BLaER1 treated with 17β-estradiol and CSF1 and Interleukin-3, amounts not matched to agents 10 nM and 100 nM (cell line): ENCODE data around the gene FAXC.

Experiments used
- H3K27ac ChIP-seq, 11 experiments: shearing (Covaris generic); formaldehyde crosslinking; 2 replicates each; pipeline ENCODE4 v1.8.1; 2022
- H3K27me3 ChIP-seq, 11 experiments: shearing (Covaris generic); formaldehyde crosslinking; 2 replicates each; pipeline ENCODE4 v1.8.1; 2022
- H3K36me3 ChIP-seq, 11 experiments: shearing (Covaris generic); formaldehyde crosslinking; 2 replicates each; pipeline ENCODE4 v1.8.1; 2022
- H3K4me1 ChIP-seq, 10 experiments: shearing (Covaris generic); formaldehyde crosslinking; 2 replicates each; pipeline ENCODE4 v1.8.1; 2022
- H3K4me2 ChIP-seq, 11 experiments: shearing (Covaris generic); formaldehyde crosslinking; 2 replicates each; pipeline ENCODE4 v1.8.1; 2022
- H3K4me3 ChIP-seq, 10 experiments: shearing (Covaris generic); formaldehyde crosslinking; 2 replicates each; pipeline ENCODE4 v1.8.1; 2022
- H3K9ac ChIP-seq, 11 experiments: shearing (Covaris generic); formaldehyde crosslinking; 2 replicates each; pipeline ENCODE4 v1.8.1; 2022
- H3K9me3 ChIP-seq, 11 experiments: shearing (Covaris generic); formaldehyde crosslinking; replicated peaks in 1 of 11; 2 replicates each; pipeline ENCODE4 v1.8.1; 2022
- H4K20me1 ChIP-seq, 11 experiments: shearing (Covaris generic); formaldehyde crosslinking; 2 replicates each; pipeline ENCODE4 v1.8.1; 2022
- Cebpa-rat ChIP-seq, 11 experiments: shearing (Covaris generic); IDR thresholded peaks; 2 replicates each; pipeline ENCODE4 v1.8.1; 2022

The FAXC gene

GRCh38 chr6:99330159-99330558 is 19.3 kb downstream of the FAXC start:
- Histone ChIP-seq H4K20me1 (no peaks in the 10 kb centered on the region), H3K4me3 (no peak overlapping the region), H3K4me2 (no peak overlapping the region), H3K36me3 (no peaks in the 10 kb centered on the region), H3K27ac (no peak overlapping the region), H3K4me1 (no peaks in the 10 kb centered on the region), H3K9me3 (no peaks in the 10 kb centered on the region), H3K9ac (no peak overlapping the region), H3K27me3 (no peaks in the 10 kb centered on the region)
- TF ChIP-seq Cebpa-rat (IDR thresholded peaks at IDR 0.05), result no peak

GRCh38 chr6:99324996-99325395 is 24.5 kb downstream of the FAXC start:
- Histone ChIP-seq H3K27me3 (no peaks in the 10 kb centered on the region), H3K9ac (no peak overlapping the region), H3K4me3 (no peak overlapping the region), H3K36me3 (no peaks in the 10 kb centered on the region), H3K9me3 (no peaks in the 10 kb centered on the region), H3K27ac (no peak overlapping the region), H3K4me1 (no peaks in the 10 kb centered on the region), H3K4me2 (no peak overlapping the region), H4K20me1 (no peaks in the 10 kb centered on the region)
- no peak for TF ChIP-seq Cebpa-rat (IDR thresholded peaks at IDR 0.05)

DNA sequence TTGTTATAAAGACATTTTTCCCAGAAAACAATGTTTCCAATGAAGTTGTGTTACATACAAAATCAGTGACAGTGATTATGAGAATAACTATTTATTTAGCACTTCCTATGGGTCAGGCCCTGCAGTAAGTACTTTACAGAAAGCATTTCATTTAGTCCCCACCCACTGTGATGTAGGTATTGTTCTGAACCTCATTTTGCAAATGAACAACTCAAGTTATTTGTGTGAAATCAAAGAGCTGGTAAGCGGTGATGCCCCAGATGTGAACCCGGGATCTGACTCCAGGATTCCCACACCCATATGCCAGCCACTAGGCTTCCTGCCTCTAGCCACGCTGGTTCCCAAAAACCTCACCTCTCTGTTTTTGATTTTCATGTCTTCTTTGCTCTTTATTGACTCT is 30.9 kb downstream of the FAXC start:
- H3K36me3 ChIP-seq, result no peaks in the 10 kb centered on the region
- TF ChIP-seq Cebpa-rat (IDR thresholded peaks at IDR 0.05), result no peak
- no peaks in the 10 kb centered on the region for H4K20me1 ChIP-seq
- H3K27ac ChIP-seq, result no peak overlapping the region
- H3K4me1 ChIP-seq, result no peaks in the 10 kb centered on the region; a peak in 1 of 20 replicates
- H3K9me3 ChIP-seq, result no peaks in the 10 kb centered on the region
- H3K27me3 ChIP-seq, result no peaks in the 10 kb centered on the region
- H3K4me2 ChIP-seq, result no peak overlapping the region
- H3K9ac ChIP-seq, result no peak overlapping the region
- H3K4me3 ChIP-seq, result no peak overlapping the region

DNA sequence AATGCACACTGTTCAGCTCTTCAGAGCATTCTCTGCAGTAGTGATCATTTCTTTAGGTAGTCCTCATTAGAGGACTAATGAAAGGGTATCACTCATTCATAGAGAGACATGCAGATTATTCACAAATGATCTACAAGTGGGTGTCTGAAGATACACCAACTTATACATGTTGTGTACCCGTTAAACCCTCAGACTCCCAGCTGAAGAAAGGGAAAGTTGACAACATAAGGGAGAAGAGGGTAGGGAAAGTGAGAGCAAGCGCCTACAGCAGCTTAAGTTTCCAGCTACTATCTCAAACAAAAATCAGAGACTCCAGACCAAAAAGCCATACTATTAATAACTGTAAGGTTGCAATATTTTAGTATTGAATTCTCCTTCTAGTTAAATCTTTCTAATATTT is 37.1 kb downstream of the FAXC start:
- H3K4me3 ChIP-seq, result no peak overlapping the region
- H4K20me1 ChIP-seq, result no peaks in the 10 kb centered on the region
- no peaks in the 10 kb centered on the region for H3K36me3 ChIP-seq
- no peak overlapping the region for H3K27ac ChIP-seq
- H3K27me3 ChIP-seq, result no peaks in the 10 kb centered on the region
- H3K9ac ChIP-seq, result no peak overlapping the region
- no peak for TF ChIP-seq Cebpa-rat (IDR thresholded peaks at IDR 0.05)
- no peaks in the 10 kb centered on the region for H3K9me3 ChIP-seq
- no peak overlapping the region for H3K4me2 ChIP-seq
- no peaks in the 10 kb centered on the region; a peak in 1 of 20 replicates for H3K4me1 ChIP-seq

- H4K20me1 ChIP-seq, result no peaks in the 10 kb centered on the region
- no peak overlapping the region for H3K9ac ChIP-seq
- no peak for TF ChIP-seq Cebpa-rat (IDR thresholded peaks at IDR 0.05)
- H3K4me3 ChIP-seq, result no peak overlapping the region
- no peaks in the 10 kb centered on the region for H3K27me3 ChIP-seq
- no peaks in the 10 kb centered on the region for H3K4me1 ChIP-seq
- no peak overlapping the region for H3K27ac ChIP-seq
- H3K4me2 ChIP-seq, result no peak overlapping the region
- no peaks in the 10 kb centered on the region for H3K36me3 ChIP-seq
- H3K9me3 ChIP-seq, result no peaks in the 10 kb centered on the region
Measured at GRCh38 chr6:99310553-99310952, 38.9 kb downstream of the FAXC start.

- Histone ChIP-seq H3K9me3 (no peaks in the 10 kb centered on the region), H3K27me3 (no peaks in the 10 kb centered on the region), H3K4me1 (no peaks in the 10 kb centered on the region), H3K27ac (no peak overlapping the region), H3K4me2 (no peak overlapping the region), H3K36me3 (no peaks in the 10 kb centered on the region), H3K9ac (no peak overlapping the region), H4K20me1 (no peaks in the 10 kb centered on the region), H3K4me3 (no peak overlapping the region)
- TF ChIP-seq Cebpa-rat (IDR thresholded peaks at IDR 0.05), result no peak
Measured at GRCh38 chr6:99309557-99309956, 39.9 kb downstream of the FAXC start.

- Histone ChIP-seq H3K36me3 (no peaks in the 10 kb centered on the region), H3K9me3 (no peaks in the 10 kb centered on the region), H3K4me2 (no peak overlapping the region), H3K27ac (no peak overlapping the region), H3K9ac (no peak overlapping the region), H3K27me3 (no peaks in the 10 kb centered on the region), H3K4me1 (no peaks in the 10 kb centered on the region), H3K4me3 (no peak overlapping the region), H4K20me1 (no peaks in the 10 kb centered on the region)
- TF ChIP-seq Cebpa-rat (IDR thresholded peaks at IDR 0.05), result no peak
Measured at GRCh38 chr6:99308788-99309187, 40.7 kb downstream of the FAXC start.

GRCh38 chr6:99307295-99307907 is 42.1 kb downstream of the FAXC start:
- Histone ChIP-seq H3K4me2 (no peak overlapping the region), H3K36me3 (no peaks in the 10 kb centered on the region), H3K27ac (no peak overlapping the region), H3K9me3 (no peaks in the 10 kb centered on the region), H3K4me3 (no peak overlapping the region), H4K20me1 (no peaks in the 10 kb centered on the region), H3K4me1 (no peaks in the 10 kb centered on the region), H3K9ac (no peak overlapping the region), H3K27me3 (no peaks in the 10 kb centered on the region)
- TF ChIP-seq Cebpa-rat (IDR thresholded peaks at IDR 0.05), result no peak

- TF ChIP-seq Cebpa-rat (IDR thresholded peaks at IDR 0.05), result no peak
- Histone ChIP-seq H3K27me3 (no peaks in the 10 kb centered on the region), H3K4me2 (no peak overlapping the region), H3K27ac (no peak overlapping the region), H3K9ac (no peak overlapping the region), H3K4me3 (no peak overlapping the region), H4K20me1 (no peaks in the 10 kb centered on the region), H3K9me3 (no peaks in the 10 kb centered on the region), H3K4me1 (no peaks in the 10 kb centered on the region), H3K36me3 (no peaks in the 10 kb centered on the region)
Measured at GRCh38 chr6:99306341-99306740, 43.1 kb downstream of the FAXC start.

DNA sequence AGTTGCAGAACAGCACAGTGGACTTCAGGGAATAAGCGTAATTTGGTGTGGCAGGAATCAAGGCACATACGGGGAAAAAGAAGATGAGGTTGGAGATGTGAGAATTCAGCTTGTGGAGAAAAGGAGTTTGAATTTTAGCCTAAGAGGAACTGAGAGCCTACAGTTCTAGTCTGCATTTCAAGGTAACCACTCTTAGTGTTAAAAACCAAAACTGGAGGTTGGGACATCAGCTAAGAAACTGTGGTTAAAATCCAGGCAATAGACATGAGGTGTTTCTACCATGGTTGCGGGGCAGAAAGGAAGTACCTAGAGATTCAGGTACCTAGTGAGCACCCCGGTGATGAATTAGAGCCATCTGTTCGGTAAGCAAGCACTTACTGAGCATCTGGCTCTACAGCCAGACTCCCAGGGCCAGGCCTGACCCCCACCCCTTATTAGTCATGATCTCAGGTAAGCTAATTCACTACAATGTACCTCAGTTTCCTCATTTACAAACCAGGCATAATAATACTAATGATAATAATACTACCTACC is 44.4 kb downstream of the FAXC start:
- Histone ChIP-seq H3K27me3 (no peaks in the 10 kb centered on the region), H3K27ac (no peak overlapping the region), H3K4me3 (no peak overlapping the region), H3K9ac (no peak overlapping the region), H3K4me2 (no peak overlapping the region), H3K36me3 (no peaks in the 10 kb centered on the region), H3K9me3 (no peaks in the 10 kb centered on the region), H3K4me1 (no peaks in the 10 kb centered on the region), H4K20me1 (no peaks in the 10 kb centered on the region)
- no peak for TF ChIP-seq Cebpa-rat (IDR thresholded peaks at IDR 0.05)
